ENCODE measurements around the gene ETFA.

ETFA gene

GRCh38 chr15:76173317-76173834 is 137.9 kb downstream of the ETFA start:
- CTCF ChIA-PET = no interaction called here

GRCh38 chr15:76172782-76173181 is 138.5 kb downstream of the ETFA start:
- ChIA-PET CTCF (no interaction called here), POLR2A (no interaction called here)
- no peaks in the 10 kb centered on the region for H3K4me1 ChIP-seq (ENCODE audit: control insufficient read depth, insufficient read depth, low read length)
- H3K9me3 ChIP-seq (ENCODE audit: control insufficient read depth, insufficient read depth, low read depth, low read length) = no peaks in the 10 kb centered on the region
- no peak overlapping the region for H3K4me3 ChIP-seq (ENCODE audit: low read depth, low read length)
- no peak overlapping the region for H3K27ac ChIP-seq (ENCODE audit: extremely low read depth, low read depth, low read length)
- no peaks in the 10 kb centered on the region for H3K36me3 ChIP-seq (ENCODE audit: control insufficient read depth in 2 of 2, insufficient read depth in 1 of 2, low read length in 2 of 2)
- TF ChIP-seq ZNF132 (tag by site-specific recombination; IDR thresholded peaks at IDR 0.05; ENCODE audit: borderline replicate concordance) (no peak), ZNF837 (tag by site-specific recombination; IDR thresholded peaks at IDR 0.05) (no peak), ZFHX2 (tag by site-specific recombination; conservative IDR thresholded peaks at IDR 0.05) (no peak), OSR2 (tag by site-specific recombination; IDR thresholded peaks at IDR 0.05) (no peak), ZNF274 (IDR thresholded peaks at IDR 0.05; ENCODE audit: low read length) (no peak), ZNF274 (tag by site-specific recombination; IDR thresholded peaks at IDR 0.05; ENCODE audit: borderline replicate concordance) (no peak), YY2 (tag by site-specific recombination; IDR thresholded peaks at IDR 0.05) (no peak), ZNF549 (tag by site-specific recombination; IDR thresholded peaks at IDR 0.05) (no peak), MYNN (tag by site-specific recombination; IDR thresholded peaks at IDR 0.05; ENCODE audit: borderline replicate concordance) (no peak), ZNF580 (tag by site-specific recombination; IDR thresholded peaks at IDR 0.05) (no peak), ZNF585B (tag by site-specific recombination; IDR thresholded peaks at IDR 0.05) (no peak), BCL11A (tag by site-specific recombination; IDR thresholded peaks at IDR 0.05; ENCODE audit: low read depth) (no peak), ZNF19 (tag by site-specific recombination; IDR thresholded peaks at IDR 0.05; ENCODE audit: low read depth) (no peak), ZBTB48 (tag by site-specific recombination; IDR thresholded peaks at IDR 0.05) (no peak), ZBTB44 (tag by site-specific recombination; IDR thresholded peaks at IDR 0.05) (no peak), KLF1 (tag by site-specific recombination; IDR thresholded peaks at IDR 0.05) (no peak), ZNF416 (tag by site-specific recombination; IDR thresholded peaks at IDR 0.05) (no peak), ZNF544 (tag by site-specific recombination; IDR thresholded peaks at IDR 0.05) (no peak)
- TF ChIP-seq, protein P1, sequence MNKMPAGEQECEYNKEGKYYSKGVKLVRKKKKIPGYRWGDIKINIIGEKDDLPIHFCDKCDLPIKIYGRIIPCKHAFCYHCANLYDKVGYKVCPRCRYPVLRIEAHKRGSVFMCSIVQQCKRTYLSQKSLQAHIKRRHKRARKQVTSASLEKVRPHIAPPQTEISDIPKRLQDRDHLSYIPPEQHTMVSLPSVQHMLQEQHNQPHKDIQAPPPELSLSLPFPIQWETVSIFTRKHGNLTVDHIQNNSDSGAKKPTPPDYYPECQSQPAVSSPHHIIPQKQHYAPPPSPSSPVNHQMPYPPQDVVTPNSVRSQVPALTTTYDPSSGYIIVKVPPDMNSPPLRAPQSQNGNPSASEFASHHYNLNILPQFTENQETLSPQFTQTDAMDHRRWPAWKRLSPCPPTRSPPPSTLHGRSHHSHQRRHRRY (tag by site-specific recombination; IDR thresholded peaks at IDR 0.05) = no peak
- TF ChIP-seq, protein P2, sequence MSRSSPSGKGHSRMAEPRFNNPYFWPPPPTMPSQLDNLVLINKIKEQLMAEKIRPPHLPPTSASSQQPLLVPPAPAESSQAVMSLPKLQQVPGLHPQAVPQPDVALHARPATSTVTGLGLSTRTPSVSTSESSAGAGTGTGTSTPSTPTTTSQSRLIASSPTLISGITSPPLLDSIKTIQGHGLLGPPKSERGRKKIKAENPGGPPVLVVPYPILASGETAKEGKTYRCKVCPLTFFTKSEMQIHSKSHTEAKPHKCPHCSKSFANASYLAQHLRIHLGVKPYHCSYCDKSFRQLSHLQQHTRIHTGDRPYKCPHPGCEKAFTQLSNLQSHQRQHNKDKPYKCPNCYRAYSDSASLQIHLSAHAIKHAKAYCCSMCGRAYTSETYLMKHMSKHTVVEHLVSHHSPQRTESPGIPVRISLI (tag by site-specific recombination; IDR thresholded peaks at IDR 0.05) = no peak

More at GRCh38 chr15:76173317-76173834, 137.9 kb downstream of the ETFA start:
- POLR2A ChIA-PET = interaction anchor here (0.7 kb wide), 1 partner anchor 812 kb away, joined by 4 read pairs; no protein-coding TSS in a partner anchor
- no peak overlapping the region for H3K4me3 ChIP-seq (ENCODE audit: low read depth, low read length)
- H3K27ac ChIP-seq (ENCODE audit: extremely low read depth, low read depth, low read length) = no peak overlapping the region
- no peaks in the 10 kb centered on the region for H3K36me3 ChIP-seq (ENCODE audit: control insufficient read depth in 2 of 2, insufficient read depth in 1 of 2, low read length in 2 of 2)
- no peaks in the 10 kb centered on the region for H3K4me1 ChIP-seq (ENCODE audit: control insufficient read depth, insufficient read depth, low read length)
- H3K9me3 ChIP-seq (ENCODE audit: control insufficient read depth, insufficient read depth, low read depth, low read length) = no peaks in the 10 kb centered on the region
- no peak for TF ChIP-seq MZF1 (tag by site-specific recombination; IDR thresholded peaks at IDR 0.05; ENCODE audit: borderline replicate concordance)
- no peak for TF ChIP-seq KLF10 (tag by site-specific recombination; IDR thresholded peaks at IDR 0.05)
- TF ChIP-seq ZNF664 (tag by site-specific recombination; IDR thresholded peaks at IDR 0.05) = no peak
- TF ChIP-seq ZXDB (tag by site-specific recombination; IDR thresholded peaks at IDR 0.05) = no peak
- no peak for TF ChIP-seq ZNF133 (tag by site-specific recombination; IDR thresholded peaks at IDR 0.05)
- TF ChIP-seq ZNF510 (tag by site-specific recombination; IDR thresholded peaks at IDR 0.05; ENCODE audit: insufficient replicate concordance) = no peak
- TF ChIP-seq ZBTB1 (tag by site-specific recombination; IDR thresholded peaks at IDR 0.05) = no peak
- no peak for TF ChIP-seq ZNF140 (tag by site-specific recombination; IDR thresholded peaks at IDR 0.05)
- no peak for TF ChIP-seq BCL11B (tag by site-specific recombination; IDR thresholded peaks at IDR 0.05; ENCODE audit: low read depth)
- TF ChIP-seq, protein P3, sequence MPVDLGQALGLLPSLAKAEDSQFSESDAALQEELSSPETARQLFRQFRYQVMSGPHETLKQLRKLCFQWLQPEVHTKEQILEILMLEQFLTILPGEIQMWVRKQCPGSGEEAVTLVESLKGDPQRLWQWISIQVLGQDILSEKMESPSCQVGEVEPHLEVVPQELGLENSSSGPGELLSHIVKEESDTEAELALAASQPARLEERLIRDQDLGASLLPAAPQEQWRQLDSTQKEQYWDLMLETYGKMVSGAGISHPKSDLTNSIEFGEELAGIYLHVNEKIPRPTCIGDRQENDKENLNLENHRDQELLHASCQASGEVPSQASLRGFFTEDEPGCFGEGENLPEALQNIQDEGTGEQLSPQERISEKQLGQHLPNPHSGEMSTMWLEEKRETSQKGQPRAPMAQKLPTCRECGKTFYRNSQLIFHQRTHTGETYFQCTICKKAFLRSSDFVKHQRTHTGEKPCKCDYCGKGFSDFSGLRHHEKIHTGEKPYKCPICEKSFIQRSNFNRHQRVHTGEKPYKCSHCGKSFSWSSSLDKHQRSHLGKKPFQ (tag by site-specific recombination; IDR thresholded peaks at IDR 0.05) = no peak
- no peak for TF ChIP-seq ZNF157 (tag by site-specific recombination; IDR thresholded peaks at IDR 0.05)
- TF ChIP-seq, protein P4, sequence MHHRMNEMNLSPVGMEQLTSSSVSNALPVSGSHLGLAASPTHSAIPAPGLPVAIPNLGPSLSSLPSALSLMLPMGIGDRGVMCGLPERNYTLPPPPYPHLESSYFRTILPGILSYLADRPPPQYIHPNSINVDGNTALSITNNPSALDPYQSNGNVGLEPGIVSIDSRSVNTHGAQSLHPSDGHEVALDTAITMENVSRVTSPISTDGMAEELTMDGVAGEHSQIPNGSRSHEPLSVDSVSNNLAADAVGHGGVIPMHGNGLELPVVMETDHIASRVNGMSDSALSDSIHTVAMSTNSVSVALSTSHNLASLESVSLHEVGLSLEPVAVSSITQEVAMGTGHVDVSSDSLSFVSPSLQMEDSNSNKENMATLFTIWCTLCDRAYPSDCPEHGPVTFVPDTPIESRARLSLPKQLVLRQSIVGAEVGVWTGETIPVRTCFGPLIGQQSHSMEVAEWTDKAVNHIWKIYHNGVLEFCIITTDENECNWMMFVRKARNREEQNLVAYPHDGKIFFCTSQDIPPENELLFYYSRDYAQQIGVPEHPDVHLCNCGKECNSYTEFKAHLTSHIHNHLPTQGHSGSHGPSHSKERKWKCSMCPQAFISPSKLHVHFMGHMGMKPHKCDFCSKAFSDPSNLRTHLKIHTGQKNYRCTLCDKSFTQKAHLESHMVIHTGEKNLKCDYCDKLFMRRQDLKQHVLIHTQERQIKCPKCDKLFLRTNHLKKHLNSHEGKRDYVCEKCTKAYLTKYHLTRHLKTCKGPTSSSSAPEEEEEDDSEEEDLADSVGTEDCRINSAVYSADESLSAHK (tag by site-specific recombination; IDR thresholded peaks at IDR 0.05) = no peak
- TF ChIP-seq GFI1B (tag by site-specific recombination; IDR thresholded peaks at IDR 0.05) = no peak

All from HEK293 (cell line).